Measurements from ENCODE around the gene SMAP1. TPM values are rescaled to one million over a fixed set of nuclear protein-coding genes. Genes with fewer than 3 reads are reported as not detected.

The SMAP1 gene
- total RNA-seq, 2 donors from 2014 or later: 13.7 to 26.0 TPM

GRCh38 chr6:70714716-70715257 is 47.1 kb downstream of the SMAP1 start:
- H3K27me3 ChIP-seq (replicated peaks; ENCODE audit: insufficient read depth): no peaks in the 10 kb centered on the region
- TF ChIP-seq CTCF (IDR thresholded peaks at IDR 0.05): no peak
- no peaks in the 10 kb centered on the region for H3K4me1 ChIP-seq (ENCODE audit: control insufficient read depth in 1 of 2, low read depth in 2 of 2)
- H3K4me3 ChIP-seq: no peak overlapping the region
- ATAC-seq (ENCODE audit: insufficient number of reproducible peaks, low FRiP score, low read depth): no peak
- H3K36me3 ChIP-seq: no peaks in the 10 kb centered on the region
- no peak for DNase-seq (ENCODE audit: low spot score)
- peaks cover 16% of the 10 kb centered on the region for H3K9me3 ChIP-seq
- no peak overlapping the region for H3K27ac ChIP-seq

- Histone ChIP-seq H3K36me3 (no peaks in the 10 kb centered on the region), H3K4me1 (ENCODE audit: control insufficient read depth in 1 of 2, low read depth in 2 of 2) (no peaks in the 10 kb centered on the region)
- ATAC-seq (ENCODE audit: insufficient number of reproducible peaks, low FRiP score, low read depth): no peak
Observed at GRCh38 chr6:70717038-70717801, 49.5 kb downstream of the SMAP1 start.

GRCh38 chr6:70724524-70724923 is 56.8 kb downstream of the SMAP1 start:
- ATAC-seq (ENCODE audit: insufficient number of reproducible peaks, low FRiP score, low read depth) (no peak), DNase-seq (ENCODE audit: low spot score) (no peak)
- Histone ChIP-seq H3K27me3 (replicated peaks; ENCODE audit: insufficient read depth) (no peaks in the 10 kb centered on the region), H3K9me3 (no peaks in the 10 kb centered on the region), H3K27ac (no peak overlapping the region), H3K4me3 (no peak overlapping the region), H3K36me3 (peaks cover 3% of the 10 kb centered on the region), H3K4me1 (ENCODE audit: control insufficient read depth in 1 of 2, low read depth in 2 of 2) (peaks cover 0 to 3% of the 10 kb centered on the region in 2 donors)
- no peak for TF ChIP-seq CTCF (IDR thresholded peaks at IDR 0.05)

More at GRCh38 chr6:70717038-70717801, 49.5 kb downstream of the SMAP1 start:
- no peak for TF ChIP-seq CTCF (IDR thresholded peaks at IDR 0.05)
- no peak for DNase-seq (ENCODE audit: low spot score)
- H3K27ac ChIP-seq: no peak overlapping the region
- no peaks in the 10 kb centered on the region for H3K27me3 ChIP-seq (replicated peaks; ENCODE audit: insufficient read depth)
- no peak overlapping the region for H3K4me3 ChIP-seq
- H3K9me3 ChIP-seq: peaks cover 16% of the 10 kb centered on the region

GRCh38 chr6:70725817-70726415 is 58.2 kb downstream of the SMAP1 start:
- Histone ChIP-seq H3K27me3 (replicated peaks; ENCODE audit: insufficient read depth) (no peaks in the 10 kb centered on the region), H3K9me3 (no peaks in the 10 kb centered on the region), H3K27ac (no peak overlapping the region), H3K4me3 (no peak overlapping the region), H3K4me1 (ENCODE audit: control insufficient read depth in 1 of 2, low read depth in 2 of 2) (peaks cover 0 to 3% of the 10 kb centered on the region in 2 donors), H3K36me3 (peaks cover 3% of the 10 kb centered on the region)
- ATAC-seq (ENCODE audit: insufficient number of reproducible peaks, low FRiP score, low read depth): no peak
- DNase-seq (ENCODE audit: low spot score): no peak
- no peak for TF ChIP-seq CTCF (IDR thresholded peaks at IDR 0.05)

- Histone ChIP-seq H3K27ac (no peak overlapping the region), H3K4me3 (no peak overlapping the region), H3K4me1 (ENCODE audit: control insufficient read depth in 1 of 2, low read depth in 2 of 2) (no peaks in the 10 kb centered on the region), H3K9me3 (no peaks in the 10 kb centered on the region), H3K36me3 (peaks cover 5% of the 10 kb centered on the region), H3K27me3 (replicated peaks; ENCODE audit: insufficient read depth) (no peaks in the 10 kb centered on the region)
- no peak for TF ChIP-seq CTCF (IDR thresholded peaks at IDR 0.05)
- no peak for ATAC-seq (ENCODE audit: insufficient number of reproducible peaks, low FRiP score, low read depth)
- DNase-seq (ENCODE audit: low spot score): no peak
Observed at GRCh38 chr6:70734381-70734780, 66.7 kb downstream of the SMAP1 start.
